Activated T-cell treated with anti-CD3 and anti-CD28 coated beads for 1 hour (primary cell): ENCODE measurements around the gene NPTXR.

ENCODE experiments used
- DNase-seq: peaks from one replicate; pipeline ENCODE4 v3.0.0-alpha.2; 2020; ENCODE audit warnings: low read depth

The NPTXR gene

DNA sequence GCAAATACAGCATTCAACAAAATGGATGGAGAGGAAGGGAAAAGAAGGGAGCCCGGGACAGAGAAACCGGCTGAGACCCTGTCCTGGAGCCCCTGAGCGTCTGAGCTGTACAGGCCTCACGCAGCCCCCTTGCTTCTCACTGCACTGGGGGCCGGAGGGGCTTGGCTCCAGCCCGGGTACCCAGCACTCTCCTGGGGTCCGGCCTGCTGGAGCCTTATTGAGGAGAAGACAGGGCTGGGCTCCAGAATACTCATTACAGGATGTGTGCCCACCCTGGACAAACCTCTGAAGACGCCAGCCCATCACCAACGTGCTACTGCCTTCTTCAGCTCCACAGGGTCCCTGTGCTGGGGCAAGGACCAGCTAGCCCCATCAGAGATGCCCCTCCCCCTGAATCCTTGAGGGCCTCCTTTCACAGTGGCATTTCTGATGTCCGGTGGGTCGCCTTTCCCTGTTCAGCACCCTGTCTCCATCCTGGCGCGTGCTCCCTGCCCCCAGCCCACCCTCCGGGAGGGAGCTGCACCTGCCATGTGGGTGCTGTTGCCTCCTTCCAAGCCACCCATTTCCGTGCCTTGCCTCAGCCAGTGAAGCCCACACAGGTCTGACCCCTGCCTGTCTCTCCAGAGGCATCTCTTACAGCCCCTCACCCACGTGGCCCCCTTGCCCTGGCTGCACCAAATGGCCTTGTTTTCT, 73.4 kb downstream of the NPTXR start:
- no peak for DNase-seq
